GM19467 (cell line): ENCODE results near the gene SLF2.

Experiments used
- ATAC-seq: cut with Tn5 transposase; IDR thresholded peaks from one replicate; pipeline ENCODE4 v1.9.1; 2021; ENCODE audit warnings: mild to moderate bottlenecking, moderate library complexity; ENCODE audit not compliant: unreplicated experiment

Gene SLF2

DNA sequence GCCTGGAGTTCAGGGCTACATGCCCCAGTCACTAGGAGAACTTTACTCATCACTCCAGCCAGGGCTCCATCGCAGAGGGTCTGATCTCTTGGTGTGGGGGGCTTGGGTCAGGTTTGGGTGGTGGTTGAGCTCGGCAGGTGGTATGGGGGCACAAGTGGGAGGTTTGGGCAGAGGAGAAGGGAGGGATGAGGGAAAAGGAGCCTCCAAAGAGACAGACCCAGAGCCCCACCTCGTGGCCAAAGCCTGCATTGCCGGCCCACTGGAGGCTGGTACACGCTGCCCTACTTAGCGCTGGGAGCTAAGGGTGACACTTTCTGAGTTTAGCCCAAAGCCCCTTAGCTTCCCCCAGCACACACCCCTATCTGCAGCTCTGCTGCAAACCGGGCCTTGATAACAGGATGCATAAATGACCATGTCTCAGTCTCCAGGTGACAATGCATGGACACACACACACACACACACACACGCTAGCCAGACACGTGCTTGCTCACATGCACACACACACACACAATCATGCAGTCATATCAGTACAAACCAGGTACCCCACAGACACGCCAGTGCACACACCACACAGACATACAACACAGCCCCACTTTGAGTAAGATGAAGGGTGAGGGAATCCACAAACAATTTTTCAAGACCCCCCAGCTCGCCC lies 101.6 kb downstream of the SLF2 start:
- no peak for ATAC-seq
